Kidney glomerular epithelial cell (primary cell): Measurements from ENCODE around the gene B3GALT5.
A peak's percentile ranks its signal among the peaks of the same experiment; 100 is the strongest.

Experiments
- DNase-seq: peaks from one replicate; lab custom pipeline; 2025; lab: John Stamatoyannopoulos, UW

B3GALT5 gene

DNA sequence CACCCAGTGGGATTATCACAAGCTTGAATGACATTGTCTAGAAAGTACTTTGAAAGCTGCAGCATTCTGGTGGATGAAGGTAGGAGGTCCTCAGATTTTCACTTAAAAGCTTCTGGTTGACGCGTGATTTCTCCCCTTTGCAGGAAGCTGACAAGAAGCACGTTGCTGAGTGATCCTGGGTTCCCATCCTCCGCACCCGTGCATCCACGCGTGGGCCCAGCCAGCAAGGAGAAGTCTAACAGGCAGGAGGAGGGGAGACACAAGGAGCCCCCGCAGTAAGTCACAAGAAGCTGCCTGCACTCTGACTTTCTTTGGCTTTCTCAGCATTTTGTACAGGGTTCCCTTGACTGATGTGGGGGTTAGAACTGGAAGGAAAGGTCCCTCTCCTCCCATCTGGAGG is 7.8 kb upstream of the B3GALT5 start:
- DNase-seq = no peak

DNA sequence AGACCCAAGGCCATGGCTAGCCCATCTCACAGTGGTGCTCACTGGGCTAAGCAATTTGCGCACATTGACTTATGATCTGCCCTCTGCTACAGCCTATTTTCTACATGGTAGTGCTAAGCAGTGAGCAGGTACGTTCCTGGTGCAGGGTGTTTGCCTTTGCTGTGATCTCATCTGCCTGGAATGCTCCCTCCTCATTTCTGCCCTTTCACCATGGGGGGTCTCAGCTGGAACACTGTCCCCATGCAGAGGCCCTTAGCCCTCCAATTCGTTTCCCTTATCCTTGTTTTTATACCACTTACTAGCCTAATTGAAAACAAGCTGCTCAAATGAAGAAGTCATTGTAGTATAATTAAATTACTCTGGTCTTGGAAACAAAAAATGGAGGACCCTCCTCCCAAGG is 2.0 kb upstream of the B3GALT5 start:
- peak; percentile 58 for DNase-seq

DNA sequence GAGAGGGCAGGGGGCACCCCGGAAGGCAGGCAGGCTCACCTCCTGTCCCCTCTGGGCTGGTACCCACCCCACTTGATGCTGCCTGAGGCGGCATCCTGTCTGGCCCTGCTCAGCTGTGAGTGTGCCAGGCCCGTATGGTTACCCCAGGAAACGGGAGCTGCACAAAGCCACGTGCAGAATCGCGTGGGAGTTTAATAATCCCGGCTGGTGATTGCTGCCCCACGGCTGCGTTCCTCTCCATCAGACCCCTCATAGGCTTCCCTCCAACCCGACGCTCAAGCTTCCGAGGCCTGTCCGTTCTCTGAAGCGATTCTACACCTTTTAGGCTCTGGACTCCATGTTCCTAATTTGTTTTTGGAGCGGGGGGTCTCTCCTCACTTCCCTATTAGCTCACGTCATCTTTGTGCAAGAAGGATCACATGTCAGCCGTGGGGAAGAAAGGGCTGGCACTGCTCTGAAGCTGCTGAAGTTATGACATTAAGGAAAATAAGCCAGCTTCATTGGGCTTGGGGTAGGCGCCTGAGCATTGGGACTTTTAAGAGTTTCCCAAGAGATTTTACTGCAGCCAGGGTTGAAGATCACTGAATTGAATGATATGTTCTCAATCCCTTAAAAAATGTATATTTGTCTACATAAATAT is 1.1 kb upstream of the B3GALT5 start:
- peak; percentile 15 for DNase-seq

DNA sequence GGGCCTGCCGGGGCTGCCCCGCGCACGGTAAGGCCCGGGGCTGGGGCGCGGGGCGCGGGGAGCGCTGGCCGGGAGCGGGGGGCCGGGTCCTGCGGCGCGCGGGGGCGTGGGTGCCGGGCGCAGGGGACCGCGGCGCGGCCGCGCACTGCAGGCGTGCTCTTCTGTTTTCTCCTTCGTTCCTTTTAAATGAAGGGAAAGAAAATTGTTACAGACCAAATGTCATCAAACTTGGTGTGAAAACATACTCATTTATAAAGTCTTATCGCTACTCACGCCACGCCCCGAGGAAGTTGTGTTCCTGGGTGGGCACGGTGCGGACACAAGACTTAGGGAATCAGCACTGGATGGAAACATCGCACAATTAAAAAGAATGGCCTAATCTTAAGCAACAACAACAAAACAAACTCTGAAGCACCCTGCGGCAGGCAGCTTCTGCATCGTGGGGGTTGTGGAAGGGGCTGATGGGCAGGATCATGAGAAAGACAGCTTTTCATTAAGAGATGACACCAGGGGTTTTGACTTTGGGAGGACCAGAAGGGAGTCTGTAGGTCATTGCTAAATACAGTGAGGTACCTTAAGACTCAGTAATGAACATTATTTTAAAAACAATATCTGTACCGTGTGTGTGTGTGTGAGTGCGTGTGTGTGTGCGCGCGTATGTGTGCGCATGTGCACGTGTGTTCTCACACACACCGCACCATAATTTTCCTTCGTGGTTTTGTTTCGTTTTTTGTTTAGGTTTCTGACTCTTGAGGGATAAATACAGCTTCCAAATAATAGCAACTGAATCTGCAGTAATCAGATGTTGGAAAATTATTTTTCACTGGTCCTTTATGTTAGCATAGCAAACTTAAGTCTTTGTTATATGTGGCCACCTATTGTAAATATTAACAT is 548 bp downstream of the B3GALT5 start:
- DNase-seq = no peak

DNA sequence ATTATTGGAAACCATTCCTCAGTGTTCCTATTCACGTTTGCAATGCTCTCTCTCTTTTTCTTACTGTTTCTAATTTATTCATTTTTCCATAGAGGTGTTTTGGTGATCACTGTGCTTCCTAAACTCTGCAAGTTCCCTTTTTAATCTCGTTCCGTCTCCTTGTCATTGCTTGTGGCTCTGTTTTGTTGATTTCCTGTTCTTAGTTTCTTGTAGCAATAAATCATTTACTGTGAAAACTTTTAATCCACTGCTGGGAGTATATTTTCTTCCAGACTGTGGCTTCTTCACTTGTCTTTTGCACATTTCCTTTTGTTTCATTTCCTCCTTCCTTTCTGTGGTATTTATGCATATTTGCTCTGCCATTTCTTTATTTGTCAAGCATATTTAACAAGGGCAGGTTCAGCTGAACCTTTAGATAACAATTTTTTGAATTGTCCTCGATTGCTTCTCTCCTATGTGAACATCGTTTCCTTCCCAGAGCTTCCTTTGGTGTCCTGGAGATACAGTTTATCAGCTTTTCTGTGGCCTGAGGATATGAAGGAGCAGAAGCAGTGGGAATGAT is 3.6 kb downstream of the B3GALT5 start:
- no peak for DNase-seq

DNA sequence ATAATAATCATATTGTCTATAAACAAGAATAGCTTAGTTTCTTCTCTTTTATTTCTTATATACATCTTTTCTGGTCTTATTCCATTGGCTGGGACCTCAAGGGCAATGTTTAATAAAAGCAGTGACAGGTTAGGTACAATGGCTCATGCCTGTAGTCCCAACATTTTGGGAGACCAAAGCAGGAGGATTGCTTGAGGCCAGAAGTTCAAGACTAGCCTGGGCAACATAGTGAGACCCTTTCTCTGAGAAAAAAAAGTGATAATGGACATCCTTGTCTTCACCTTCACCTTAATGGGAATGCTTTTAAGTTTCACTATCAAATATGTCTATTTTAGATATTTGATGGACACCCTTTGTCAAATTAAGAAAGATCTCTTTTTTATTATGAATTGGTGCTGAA is 8.1 kb downstream of the B3GALT5 start:
- no peak for DNase-seq

DNA sequence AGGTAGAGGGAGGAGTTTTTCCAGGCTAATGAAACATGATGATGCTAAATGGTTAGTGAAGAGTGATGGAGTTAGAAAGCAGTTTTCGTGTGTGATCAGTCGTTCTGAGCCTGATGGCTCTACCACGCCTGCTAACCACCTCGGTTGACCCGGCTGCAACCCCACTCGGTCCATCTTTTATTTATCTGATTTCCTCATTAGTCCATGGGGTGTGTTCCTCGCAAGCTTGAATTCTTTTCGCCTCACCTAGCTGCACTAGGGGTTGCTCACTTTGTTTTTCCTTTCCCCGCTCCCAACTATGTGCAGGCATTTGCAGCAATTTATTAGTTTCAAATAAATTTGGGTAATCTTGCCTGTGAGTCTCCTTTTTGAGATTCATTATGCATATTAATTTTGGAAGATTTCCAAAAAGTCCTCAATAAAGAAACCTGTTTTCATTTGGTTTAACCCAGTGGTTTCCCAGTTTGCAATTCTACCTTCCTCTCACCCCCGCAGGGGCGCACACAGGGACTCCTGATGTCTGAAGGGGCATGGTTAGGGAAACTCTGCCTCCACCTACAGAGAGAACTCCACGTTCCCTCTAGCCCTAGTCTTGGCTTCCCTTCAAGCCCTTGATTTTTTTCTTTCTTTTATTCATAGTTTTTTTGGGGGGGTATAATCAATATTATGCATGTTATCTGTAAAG is 12.6 kb downstream of the B3GALT5 start:
- DNase-seq = no peak

DNA sequence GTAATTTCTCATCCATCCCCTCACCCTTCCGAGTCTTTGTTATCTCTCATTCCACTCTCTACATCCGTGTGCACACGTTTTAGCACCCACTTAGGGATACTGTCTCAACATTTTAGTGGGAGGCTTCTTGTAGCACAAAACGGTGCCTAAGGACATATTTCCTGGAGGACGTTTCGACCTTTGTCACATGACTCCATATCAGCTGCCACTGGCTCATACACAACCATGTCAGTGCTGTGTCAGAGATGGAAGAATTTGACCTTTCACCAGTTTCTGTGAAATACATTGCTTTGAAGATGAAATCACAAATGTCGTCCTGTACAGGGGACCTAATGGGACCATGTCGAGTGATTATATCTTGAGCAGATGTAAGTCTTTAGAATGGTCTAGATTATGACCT is 15.6 kb downstream of the B3GALT5 start:
- no peak for DNase-seq

DNA sequence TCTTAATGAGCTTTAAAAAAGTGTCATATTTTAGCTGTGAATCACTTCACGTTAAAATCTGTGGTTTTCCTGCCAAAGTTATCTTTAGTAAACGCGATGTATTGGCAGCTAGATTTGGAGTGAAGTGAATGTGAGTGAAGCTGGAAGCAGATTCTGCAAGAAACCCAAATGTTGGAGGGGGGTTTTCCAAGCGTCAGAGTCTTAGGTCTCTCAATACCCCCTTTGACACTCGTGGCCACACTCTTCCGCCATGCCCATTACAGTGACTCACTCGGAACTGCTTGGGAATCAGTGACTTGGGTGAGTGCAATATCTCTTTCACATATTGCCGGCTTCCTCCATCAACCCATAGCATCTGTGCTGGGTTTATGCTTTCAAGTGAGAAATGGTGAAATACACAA is 17.5 kb downstream of the B3GALT5 start:
- DNase-seq = peak; percentile 91

DNA sequence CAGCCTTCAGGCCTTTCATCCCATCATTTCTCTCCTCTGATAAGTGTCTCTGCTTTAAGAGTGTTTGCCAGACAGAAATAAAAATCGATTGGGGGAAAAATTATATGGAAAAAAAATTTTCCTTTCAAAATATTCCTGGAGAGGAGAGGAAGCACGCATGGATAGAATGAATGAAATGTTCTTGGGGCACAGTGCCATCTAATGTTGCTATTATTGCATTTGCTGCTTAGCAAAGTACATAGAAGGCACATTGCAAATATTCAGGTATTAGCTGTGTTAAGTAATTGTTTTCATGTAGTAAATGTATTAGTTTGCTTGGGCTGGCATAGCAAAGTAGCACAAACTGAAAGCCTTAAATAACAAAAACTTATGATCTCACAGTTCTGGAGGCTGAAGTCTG is 18.1 kb downstream of the B3GALT5 start:
- DNase-seq = peak; percentile 29

DNA sequence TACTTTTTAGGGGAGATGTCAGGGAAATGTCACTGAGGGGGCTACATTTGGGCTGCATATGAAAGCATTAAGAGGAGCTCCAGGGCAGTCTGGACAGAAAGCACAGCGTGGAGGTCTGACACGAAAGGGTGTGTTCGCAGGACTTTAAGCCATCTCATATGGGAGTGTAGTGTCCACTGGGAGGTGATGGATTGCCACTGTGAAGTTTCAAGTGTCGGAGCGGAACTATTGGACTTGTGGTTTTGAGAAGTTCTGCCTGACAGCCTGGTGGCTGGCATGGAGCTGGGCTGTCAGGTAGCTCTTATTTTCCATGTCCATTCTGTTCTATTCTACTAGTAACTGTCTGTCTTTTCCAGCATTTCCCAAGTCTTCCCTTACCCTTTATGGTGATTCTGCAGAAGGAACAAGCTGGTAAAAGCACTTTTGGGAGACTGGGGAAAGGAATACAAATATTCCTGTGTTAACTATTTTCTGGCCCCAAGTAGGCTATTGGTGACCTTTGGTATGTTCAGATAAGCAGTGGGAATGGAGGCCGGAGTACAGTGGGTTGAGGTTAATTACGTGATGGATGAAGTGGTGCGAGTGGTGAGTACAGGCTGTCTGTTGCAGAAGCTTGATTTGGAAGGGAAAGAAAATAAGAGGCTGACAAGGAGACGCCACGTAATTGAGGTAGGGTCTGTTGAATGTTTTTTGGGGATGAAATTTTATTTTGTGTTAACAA is 19.3 kb downstream of the B3GALT5 start:
- DNase-seq = no peak

DNA sequence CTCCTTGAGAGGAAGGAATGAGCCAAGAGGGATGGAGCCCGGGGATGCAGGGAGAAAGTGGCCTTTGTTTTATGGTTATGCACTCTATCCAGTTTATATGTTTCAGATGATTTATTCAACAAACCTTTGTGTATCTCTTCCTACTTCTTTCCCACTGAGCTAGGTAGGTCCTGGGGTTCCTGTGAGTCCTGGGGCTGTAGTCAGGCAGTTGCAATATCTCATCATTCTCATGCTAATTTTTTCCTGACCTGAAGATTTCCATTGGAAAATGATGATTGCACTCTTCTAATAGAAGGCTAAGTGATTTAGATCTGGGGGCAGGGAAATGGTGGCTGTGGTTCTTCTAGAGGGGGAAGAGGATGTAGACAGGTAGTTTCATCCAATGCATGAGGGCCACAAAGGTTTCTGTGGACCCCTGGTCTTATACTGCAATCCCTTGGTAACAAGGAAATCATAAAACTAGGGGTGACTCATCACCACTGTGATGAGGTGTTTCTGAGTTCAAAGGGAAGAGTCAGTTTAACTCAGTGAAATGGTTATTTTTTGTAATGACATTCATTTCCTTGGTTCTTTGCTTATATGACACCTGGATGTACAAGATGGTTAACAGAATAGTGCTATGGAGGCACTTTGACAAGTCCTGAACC is 20.2 kb downstream of the B3GALT5 start:
- peak; percentile 59 for DNase-seq

DNA sequence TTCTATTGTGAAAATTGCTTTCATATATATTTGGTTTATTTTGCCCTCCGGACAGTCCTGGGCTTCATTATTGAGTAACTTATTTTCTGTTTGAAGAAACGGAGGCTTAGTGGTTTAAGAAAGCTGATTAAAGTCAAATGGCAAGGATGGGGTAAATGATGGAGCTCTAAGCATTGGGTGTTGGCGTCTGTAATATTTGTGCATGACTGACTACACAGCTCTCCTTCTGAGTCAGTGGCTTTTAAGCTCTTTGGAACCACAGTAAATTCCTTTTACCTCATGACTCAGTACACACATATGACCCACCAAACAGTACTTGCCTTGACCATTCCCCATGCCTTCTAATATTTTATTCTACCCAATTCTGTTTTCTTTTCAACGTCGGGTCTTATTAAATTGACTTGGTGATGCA is 21.0 kb downstream of the B3GALT5 start:
- peak; percentile 94 for DNase-seq

DNA sequence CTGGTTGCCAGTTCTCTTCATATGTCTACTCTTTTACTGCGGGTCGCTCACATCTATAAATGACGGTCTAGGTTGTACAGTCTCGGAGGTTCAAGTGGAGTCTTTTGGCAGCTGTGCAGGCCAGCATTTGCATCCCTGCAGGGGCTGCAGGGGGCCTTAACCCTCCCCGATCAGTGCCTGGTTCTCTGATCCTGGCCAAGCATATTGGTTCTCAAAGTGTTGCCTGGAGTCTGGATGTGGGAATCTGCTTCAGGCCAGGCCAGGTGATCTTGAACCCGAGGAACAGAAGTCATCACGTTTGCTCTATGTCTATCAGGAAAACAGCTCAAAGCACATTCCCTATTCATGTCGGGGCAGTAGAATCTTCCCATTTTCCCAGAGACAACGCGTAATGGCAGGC is 21.8 kb downstream of the B3GALT5 start:
- no peak for DNase-seq

DNA sequence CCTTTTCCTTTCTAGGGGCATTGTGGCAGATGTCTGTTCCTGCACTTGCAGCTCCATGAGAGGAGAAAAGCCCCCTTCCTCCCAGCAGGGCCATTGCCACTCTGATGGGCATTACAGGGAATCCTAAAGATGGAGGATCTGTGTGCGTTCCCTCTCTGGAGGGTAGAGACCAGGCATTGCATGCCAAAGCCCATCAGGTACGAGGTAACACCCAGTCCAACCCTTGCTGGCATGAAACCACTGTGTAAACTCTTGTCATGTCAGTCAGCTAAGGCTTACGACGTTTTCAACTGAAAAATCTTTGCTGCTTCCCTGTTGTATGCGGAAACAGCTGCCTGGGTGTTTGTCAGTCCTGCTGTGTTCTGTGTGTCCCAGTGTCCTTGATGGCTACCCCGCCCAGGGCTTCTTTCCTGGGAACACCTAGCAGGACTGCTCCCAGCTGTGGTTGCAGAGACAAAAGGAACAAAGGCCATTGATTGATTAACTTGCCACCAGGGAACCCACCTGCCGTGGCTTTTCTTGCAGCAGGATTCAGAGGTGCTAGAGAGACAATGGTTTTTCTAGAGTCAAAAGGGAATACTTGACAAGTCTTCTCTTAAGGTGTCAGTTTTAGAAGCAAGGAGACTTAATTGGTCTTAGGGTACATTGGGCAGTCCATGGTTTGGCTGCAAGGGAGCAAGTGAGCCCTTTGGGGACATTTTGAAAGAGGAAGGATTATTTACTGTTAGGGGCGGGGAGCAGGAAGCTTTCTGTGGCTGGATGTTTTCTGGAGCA is 24.6 kb downstream of the B3GALT5 start:
- DNase-seq = no peak

DNA sequence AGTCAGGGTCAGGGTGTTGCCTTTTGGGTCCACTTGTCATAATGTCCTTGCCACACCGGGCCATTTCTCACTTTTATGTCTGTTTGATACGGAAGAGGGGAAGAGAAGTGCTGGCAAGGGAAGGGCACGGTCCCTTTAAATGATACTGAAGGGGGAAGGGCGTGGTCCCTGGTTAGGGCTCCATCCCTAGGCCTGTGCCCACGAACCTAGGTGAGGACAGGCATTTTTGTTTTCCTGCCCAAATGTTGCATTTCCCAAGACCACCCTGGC is 25.2 kb downstream of the B3GALT5 start:
- no peak for DNase-seq

DNA sequence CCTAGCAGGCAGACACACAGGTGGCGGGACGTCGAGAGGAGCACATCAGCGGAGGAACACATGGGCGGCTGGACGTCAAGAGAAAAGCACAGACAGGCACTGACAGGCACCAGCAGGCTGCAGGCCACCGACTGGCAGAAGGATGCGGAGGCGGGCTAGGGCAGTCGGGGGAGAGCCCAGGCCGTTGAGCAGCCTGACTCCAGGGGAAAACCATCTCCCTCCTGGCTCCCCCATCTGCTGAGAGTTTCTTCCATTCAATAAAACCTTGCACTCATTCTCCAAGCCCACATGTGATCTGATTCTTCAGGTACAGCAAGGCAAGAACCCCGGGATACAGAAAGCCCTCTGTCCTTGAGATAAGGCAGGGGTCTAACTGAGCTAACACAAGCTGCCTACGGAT is 25.5 kb downstream of the B3GALT5 start:
- DNase-seq = peak; percentile 15

DNA sequence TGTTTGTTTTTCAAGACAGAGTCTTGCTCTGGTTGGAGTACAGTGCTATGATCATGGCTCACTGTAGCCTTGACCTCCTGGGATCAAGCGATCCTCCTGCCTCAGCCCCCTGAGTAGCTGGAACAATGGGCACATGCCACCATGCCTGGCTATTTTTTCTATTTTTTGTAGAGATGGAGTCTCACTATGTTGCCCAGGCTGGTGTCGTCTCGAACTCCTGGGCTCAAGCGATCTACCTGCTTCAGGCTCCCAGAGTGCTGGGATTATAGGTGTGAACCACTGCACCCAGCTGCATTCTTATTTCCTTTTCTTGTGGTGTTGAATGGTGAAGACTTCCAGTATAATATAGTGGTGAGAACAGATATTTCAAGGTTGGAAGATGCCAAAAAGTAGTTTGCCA is 28.0 kb downstream of the B3GALT5 start:
- DNase-seq = no peak

DNA sequence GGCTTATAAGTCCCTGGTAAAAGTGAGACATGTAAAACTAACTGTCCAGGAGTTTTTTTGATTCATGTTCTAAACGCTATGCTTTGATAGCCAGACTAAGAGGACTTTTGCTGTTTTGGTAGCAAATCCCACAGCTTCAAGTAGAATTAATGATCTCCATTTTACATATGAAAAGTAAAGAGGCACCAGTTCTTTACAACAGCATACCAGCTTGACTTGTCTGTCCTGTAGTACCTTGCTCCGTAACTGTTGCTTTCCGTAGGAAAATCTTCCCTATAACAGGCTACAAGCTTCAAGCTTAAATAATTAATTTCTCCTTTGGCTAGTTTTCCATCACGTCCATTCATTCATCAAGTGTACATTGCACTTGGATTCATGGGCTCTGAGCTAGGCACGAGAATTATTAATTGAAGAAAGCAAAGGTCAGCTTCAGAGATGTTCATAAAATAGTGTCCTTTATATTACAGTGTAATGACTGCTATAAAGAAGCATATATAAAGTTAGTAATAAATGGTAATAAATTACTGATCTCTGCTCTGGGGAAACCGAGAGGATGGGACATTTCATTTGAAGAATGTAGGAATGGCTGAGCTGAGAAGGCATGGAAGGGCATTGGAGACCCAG is 29.2 kb downstream of the B3GALT5 start:
- DNase-seq = no peak

DNA sequence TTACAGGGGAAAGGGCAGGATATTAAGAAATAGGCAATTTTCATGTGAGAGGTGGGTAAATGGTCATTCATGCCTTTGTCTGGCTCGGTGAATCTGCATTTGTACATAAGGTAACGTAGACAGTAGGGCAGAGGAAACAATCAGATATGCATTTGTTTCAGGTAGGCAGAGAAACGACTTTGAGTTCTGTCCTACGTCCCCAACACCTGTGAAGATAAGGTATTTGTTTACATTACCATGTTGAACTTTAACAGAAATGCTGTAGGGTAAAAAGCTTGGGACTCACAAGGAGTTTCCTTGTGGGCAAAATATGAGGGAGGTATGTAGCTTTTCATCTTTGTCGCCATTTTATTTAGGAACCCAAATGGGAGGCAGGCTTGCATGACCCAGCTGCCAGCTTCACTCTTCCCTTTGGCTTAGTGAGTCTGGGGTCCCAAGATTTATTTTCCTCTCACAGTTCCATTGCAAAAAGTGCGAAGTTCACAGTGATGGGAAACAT is 31.4 kb downstream of the B3GALT5 start:
- no peak for DNase-seq
